ENCODE results near the gene HABP4.

HABP4 gene

GRCh38 chr9:96460470-96460869, 10.5 kb downstream of the HABP4 start:
- ChIA-PET CTCF (interaction anchor here (1.7 to 2.1 kb wide), 2 partner anchors 10 to 12 kb away, joined by 4 to 9 read pairs; partner anchors contain the start of gene HABP4), POLR2A (no interaction called here)
- no peak for DNase-seq (ENCODE audit: low read depth, low spot score)
- no peak for TF ChIP-seq CTCF (IDR thresholded peaks at IDR 0.05; ENCODE audit: insufficient read depth, low read length, missing control alignments)
- H3K4me3 ChIP-seq (ENCODE audit: low read depth, low read length), result 0 out of 2 replicates have a peak overlapping the region, but pooled peaks have one; percentile 7

- DNase-seq (ENCODE audit: low read depth, low spot score), result peak; percentile 60
- CTCF ChIA-PET, result interaction anchor here (1.7 kb wide), 1 partner anchor 11 kb away, joined by 4 read pairs; no protein-coding TSS in a partner anchor
- no peak for TF ChIP-seq CTCF (IDR thresholded peaks at IDR 0.05; ENCODE audit: insufficient read depth, low read length, missing control alignments)
- H3K4me3 ChIP-seq (ENCODE audit: low read depth, low read length), result no peak overlapping the region
- POLR2A ChIA-PET, result no interaction called here
These were observed 10.9 kb downstream of the HABP4 start for GRCh38 chr9:96460882-96461281.

GRCh38 chr9:96461336-96461735, 11.4 kb downstream of the HABP4 start:
- no peak for TF ChIP-seq CTCF (IDR thresholded peaks at IDR 0.05; ENCODE audit: insufficient read depth, low read length, missing control alignments)
- ChIA-PET CTCF (interaction anchor here (0.8 to 1.7 kb wide), 2 partner anchors 11 to 12 kb away, joined by 4 read pairs; partner anchors contain the start of gene HABP4), POLR2A (no interaction called here)
- DNase-seq (ENCODE audit: low read depth, low spot score), result no peak
- no peak overlapping the region for H3K4me3 ChIP-seq (ENCODE audit: low read depth, low read length)

GRCh38 chr9:96462541-96462940, 12.6 kb downstream of the HABP4 start:
- ChIA-PET CTCF (interaction anchor here (0.6 to 1.2 kb wide), 2 partner anchors 14 to 1279 kb away, joined by 3 read pairs; no protein-coding TSS in a partner anchor), POLR2A (interaction anchor here (1.0 kb wide), 1 partner anchor 13 kb away, joined by 3 read pairs; the partner anchor contains the start of gene HABP4)
- DNase-seq (ENCODE audit: low read depth, low spot score), result no peak
- no peak overlapping the region for H3K4me3 ChIP-seq (ENCODE audit: low read depth, low read length)
- TF ChIP-seq CTCF (IDR thresholded peaks at IDR 0.05; ENCODE audit: insufficient read depth, low read length, missing control alignments), result no peak

- no peak overlapping the region for H3K4me3 ChIP-seq (ENCODE audit: low read depth, low read length)
- POLR2A ChIA-PET, result no interaction called here
- DNase-seq (ENCODE audit: low read depth, low spot score), result no peak
- CTCF ChIA-PET, result no interaction called here
- no peak for TF ChIP-seq CTCF (IDR thresholded peaks at IDR 0.05; ENCODE audit: insufficient read depth, low read length, missing control alignments)
These were observed 14.5 kb downstream of the HABP4 start for GRCh38 chr9:96464426-96464825.

- CTCF ChIA-PET, result interaction anchor here (1.1 kb wide), 1 partner anchor 151 kb away, joined by 3 read pairs; no protein-coding TSS in a partner anchor
- TF ChIP-seq CTCF (IDR thresholded peaks at IDR 0.05; ENCODE audit: insufficient read depth, low read length, missing control alignments), result no peak
- POLR2A ChIA-PET, result no interaction called here
- no peak overlapping the region for H3K4me3 ChIP-seq (ENCODE audit: low read depth, low read length)
- DNase-seq (ENCODE audit: low read depth, low spot score), result no peak
These were observed 17.8 kb downstream of the HABP4 start for GRCh38 chr9:96467784-96468183.

Data from AG04449 (cell line).